ENCODE data around the gene DRAP1. TPM values are rescaled to one million over a fixed set of nuclear protein-coding genes. Genes with fewer than 3 reads are reported as not detected.

DRAP1 gene
- total and polyA plus RNA-seq, 9 of the 15 experiments (the other 6 are each of a cell fraction or from before 2014, with no cell fraction given) = 9.6 to 200 (median 92.9) TPM

GRCh38 chr11:65934014-65934413 is 14.8 kb downstream of the DRAP1 start:
- Histone ChIP-seq H3K9me1 (ENCODE audit: control insufficient read depth, insufficient read depth, low read length) (no peaks in the 10 kb centered on the region), H3K4me3 (no peak overlapping the region), H3K9ac (ENCODE audit: insufficient read depth in 1 of 2, low read depth in 2 of 2, low read length in 2 of 2) (no peak overlapping the region), H2AFZ (ENCODE audit: low read depth, low read length) (no peak overlapping the region), H3K4me2 (ENCODE audit: insufficient read depth, low read length) (no peak overlapping the region), H4K20me1 (replicated peaks; ENCODE audit: control insufficient read depth, insufficient read depth, low read length) (no peaks in the 10 kb centered on the region), H3K36me3 (ENCODE audit: control insufficient read depth, insufficient read depth, low read length) (no peaks in the 10 kb centered on the region), H3K4me1 (replicated peaks in 1 of 2; ENCODE audit: control insufficient read depth in 2 of 2, insufficient read depth in 2 of 2, low read length in 2 of 2) (peaks cover 15 to 34% of the 10 kb centered on the region in 2 experiments; a peak in 4 of 5 replicates), H3K27ac (ENCODE audit: extremely low read depth, low read depth, low read length) (no peak overlapping the region), H3K9me3 (replicated peaks; ENCODE audit: control insufficient read depth, insufficient read depth, low read depth, low read length) (no peaks in the 10 kb centered on the region), H3K79me2 (ENCODE audit: control insufficient read depth, insufficient read depth, low read length) (no peaks in the 10 kb centered on the region), H3K27me3 (ENCODE audit: control insufficient read depth in 2 of 2, insufficient read depth in 2 of 2, low read length in 2 of 2) (no peaks in the 10 kb centered on the region)
- ChIA-PET CTCF (ENCODE audit: low intra/inter-chr PET ratio) (interaction anchor here (0.6 kb wide), 1 partner anchor 1698 kb away, joined by 3 read pairs; no protein-coding TSS in a partner anchor), POLR2A (interaction anchor here (1.2 kb wide), 1 partner anchor 40 kb away, joined by 5 read pairs; no protein-coding TSS in a partner anchor)
- FAIRE-seq = no peak
- no TSS peak for BruUV-seq (replicated peaks)
- in situ Hi-C loops (cut with MboI) = no loop called here
- 15% methylated on average over 3 of the region's 4 CpGs for WGBS (ENCODE audit: insufficient coverage, low coverage, missing lambda C conversion rate)
- DNase-seq (ENCODE audit: extremely low read depth in 1 of 4, low spot score in 3 of 4) = peak; percentile 41 to 70 (median 56)
- intact Hi-C loops (cut with micrococcal nuclease) = no loop called here
- ATAC-seq = peak; percentile 47; the same call in 2 of the 3 replicates
- no peak for TF ChIP-seq ELK3 (CRISPR knock-in tag; IDR thresholded peaks at IDR 0.05)
- peak; percentile 58; the same call in 1 of the 2 replicates for TF ChIP-seq FOXM1 (IDR thresholded peaks at IDR 0.05; ENCODE audit: low read depth)
- no peak for TF ChIP-seq FOXM1 (CRISPR knock-in tag; IDR thresholded peaks at IDR 0.05; ENCODE audit: low read depth)
- no peak for TF ChIP-seq GABPA (tag; conservative IDR thresholded peaks at IDR 0.05; ENCODE audit: low read depth)
- TF ChIP-seq TRIM24 (IDR thresholded peaks at IDR 0.05) = peak; percentile 75 to 78
- TF ChIP-seq ZNF277 (CRISPR knock-in tag; IDR thresholded peaks at IDR 0.05; ENCODE audit: borderline replicate concordance) = no peak
- TF ChIP-seq CREB5 (CRISPR knock-in tag; IDR thresholded peaks at IDR 0.05) = no peak
- no peak for TF ChIP-seq ZNF583 (CRISPR knock-in tag; IDR thresholded peaks at IDR 0.05)
- TF ChIP-seq SPI1 (IDR thresholded peaks at IDR 0.05; ENCODE audit: borderline replicate concordance, low read depth, low read length) = no peak
- no peak for TF ChIP-seq EP400 (IDR thresholded peaks at IDR 0.05)
- no peak for TF ChIP-seq PCBP2 (IDR thresholded peaks at IDR 0.05; ENCODE audit: low read depth, low read length, poor library complexity, severe bottlenecking)
- TF ChIP-seq ZNF134 (CRISPR knock-in tag; conservative IDR thresholded peaks at IDR 0.05) = no peak
- no peak for TF ChIP-seq TAF1 (IDR thresholded peaks at IDR 0.05; ENCODE audit: control insufficient read depth, extremely low read depth, insufficient read depth, low read length, severe bottlenecking)
- no peak for TF ChIP-seq ZNF512 (tag; IDR thresholded peaks at IDR 0.05)
- TF ChIP-seq KLF6 (CRISPR knock-in tag; IDR thresholded peaks at IDR 0.05; ENCODE audit: borderline replicate concordance) = no peak
- TF ChIP-seq ZBTB17 (CRISPR knock-in tag; IDR thresholded peaks at IDR 0.05) = no peak
- no peak for TF ChIP-seq MECOM (CRISPR knock-in tag; IDR thresholded peaks at IDR 0.05)
- no peak for TF ChIP-seq RBM15 (IDR thresholded peaks at IDR 0.05; ENCODE audit: insufficient read depth, low read length)
- no peak for TF ChIP-seq ZNF507 (tag; conservative IDR thresholded peaks at IDR 0.05)
